DMS 273 (cell line): ENCODE measurements around the gene TPD52L3.

ENCODE experiments used
- DNase-seq: peaks from one replicate; lab custom pipeline; 2025; ENCODE audit not compliant: unreplicated experiment; lab: John Stamatoyannopoulos, UW

TPD52L3 gene

DNA sequence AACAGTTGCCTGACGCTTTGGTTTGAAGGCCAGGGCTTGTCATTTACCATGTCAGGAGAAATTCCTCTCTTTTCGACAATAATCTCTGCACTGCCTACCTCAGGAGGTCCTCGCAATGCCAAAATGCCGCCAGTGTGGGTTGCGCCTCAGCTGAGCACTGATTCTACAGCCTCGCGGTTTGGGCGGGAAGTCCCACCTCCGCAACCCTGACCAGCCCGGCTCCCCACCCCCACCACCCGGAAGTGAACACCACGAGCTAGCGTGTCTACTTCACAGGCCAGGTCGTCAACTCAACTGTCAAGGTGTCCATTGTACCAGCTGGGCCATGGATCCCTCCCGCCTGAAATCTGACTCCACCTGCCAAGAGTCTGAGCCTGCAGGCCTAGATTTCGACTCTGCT lies at the start of gene TPD52L3:
TPD52L3 (plus strand) TSS at position 273 of the 400 bp plus-strand sequence. CDS start 221 bp downstream, outside the sequence.
- DNase-seq: no peak

DNA sequence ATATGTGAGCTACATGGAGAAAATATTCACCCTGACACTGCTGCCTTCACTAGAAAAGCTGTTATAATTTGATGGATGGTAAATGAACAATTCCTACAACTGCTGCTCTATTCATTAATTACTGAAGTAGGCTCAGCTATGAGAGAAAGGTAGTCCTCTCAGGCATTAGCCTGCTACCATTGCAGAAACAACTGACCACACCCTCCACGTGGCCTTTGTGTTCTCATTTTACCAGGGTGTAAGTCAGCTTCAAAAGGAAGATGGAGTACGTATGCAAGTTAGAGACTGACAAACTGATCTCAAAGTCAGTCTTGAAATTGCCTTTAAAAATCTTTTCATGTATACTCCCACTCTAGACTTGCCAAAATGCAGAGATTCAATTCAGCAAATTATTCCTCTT lies 26.3 kb upstream of the TPD52L3 start:
- no peak for DNase-seq

GRCh38 chr9:6302417-6302816 lies 25.8 kb upstream of the TPD52L3 start:
- no peak for DNase-seq

DNA sequence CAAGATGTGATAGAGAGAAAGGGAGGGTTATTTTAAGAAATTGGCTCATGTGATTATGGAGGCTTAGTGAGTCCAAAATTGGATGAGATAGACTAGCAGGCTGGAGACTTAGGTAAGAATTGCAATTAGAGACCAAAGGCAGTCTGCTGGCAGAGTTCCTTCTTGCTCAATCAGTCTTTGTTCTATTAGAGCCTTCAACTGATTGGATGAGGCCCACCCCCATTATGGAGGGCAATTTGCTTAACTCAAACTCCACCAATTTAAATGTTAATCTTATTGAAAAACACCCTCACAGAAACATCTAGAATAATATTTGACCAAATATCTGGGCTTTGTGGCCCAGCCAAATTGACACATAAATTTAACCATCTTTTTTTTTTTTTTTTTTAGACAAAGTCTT lies 23.9 kb upstream of the TPD52L3 start:
- DNase-seq: no peak

- peak; percentile 66 for DNase-seq
Observed at GRCh38 chr9:6305954-6306563, 22.1 kb upstream of the TPD52L3 start.

DNA sequence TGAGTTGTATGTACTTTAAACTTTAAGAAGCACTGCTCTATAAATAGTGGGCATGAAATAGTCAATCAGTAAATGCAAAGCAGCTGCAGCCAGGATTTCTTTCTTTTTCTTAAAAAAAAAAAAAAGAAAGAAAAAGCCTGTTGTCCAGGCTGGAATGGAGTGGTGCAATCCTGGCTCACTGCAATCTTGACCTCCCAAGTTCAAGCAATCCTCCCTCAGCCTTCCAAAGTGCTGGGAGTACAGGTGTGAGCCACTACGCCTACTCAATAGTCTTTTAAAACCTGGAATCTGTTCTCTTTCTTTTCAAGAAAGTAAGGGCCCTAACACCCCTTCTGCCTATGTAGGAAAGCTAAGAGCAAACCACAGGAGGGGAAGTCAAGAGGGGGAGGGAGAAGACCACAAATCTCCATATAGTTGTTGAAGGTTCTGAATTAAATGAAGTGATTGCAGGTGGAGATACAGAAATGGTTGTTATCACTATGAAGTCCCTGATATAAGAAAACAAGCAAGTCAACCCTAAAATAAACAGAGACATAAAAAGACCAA lies 20.6 kb upstream of the TPD52L3 start:
- no peak for DNase-seq

DNA sequence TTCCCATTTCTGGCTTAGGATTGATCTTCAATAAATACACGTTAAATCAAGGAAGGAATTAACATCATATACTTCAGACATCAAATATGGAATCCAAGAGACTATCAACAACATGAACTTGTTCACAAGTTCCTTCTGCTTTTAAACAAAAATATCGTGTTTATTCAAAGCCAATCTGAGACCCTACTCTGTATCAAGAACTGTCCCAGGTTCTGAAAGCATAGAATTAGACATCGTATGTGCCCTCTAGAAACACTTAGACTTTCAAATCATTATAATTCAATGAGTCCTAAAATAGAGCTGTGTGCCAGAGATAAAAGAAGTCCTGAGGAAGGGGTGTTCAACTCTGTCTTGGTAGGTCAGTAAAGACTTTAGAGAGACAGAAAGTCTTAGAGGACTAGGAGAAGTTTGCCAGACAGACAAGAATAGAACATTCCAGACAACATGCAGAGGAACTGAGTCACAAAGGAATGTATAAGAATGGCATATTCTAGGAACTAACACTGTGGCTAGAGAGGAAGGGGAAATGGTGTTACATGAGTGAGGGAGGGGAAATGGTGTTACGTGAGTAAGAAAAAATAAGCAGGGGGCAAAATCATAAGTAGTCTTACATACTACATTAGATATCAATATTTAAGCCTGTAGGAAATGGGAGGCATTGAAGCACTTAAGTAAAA lies 2.9 kb downstream of the TPD52L3 start:
- DNase-seq: no peak

DNA sequence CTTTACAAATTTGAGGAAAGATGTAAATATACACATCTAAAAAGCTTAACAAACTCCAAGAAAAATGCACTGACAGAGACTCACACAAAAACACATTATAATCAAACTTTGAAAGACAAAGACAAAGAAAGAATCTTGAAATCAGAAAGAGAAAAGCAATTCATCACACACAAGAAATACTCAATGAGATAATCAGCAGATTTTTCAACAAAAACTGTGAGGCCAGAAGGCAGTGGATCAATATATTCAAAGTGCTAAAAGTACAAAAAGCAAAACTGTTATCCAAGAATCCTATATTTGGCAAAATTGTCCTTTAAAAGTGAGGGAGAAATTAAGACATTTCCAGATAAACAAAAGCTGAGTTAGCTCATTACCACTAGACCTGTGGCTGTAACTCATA lies 6.1 kb downstream of the TPD52L3 start:
- no peak for DNase-seq

- DNase-seq: no peak
Observed at GRCh38 chr9:6348766-6349165, 20.6 kb downstream of the TPD52L3 start.

GRCh38 chr9:6351737-6352136 lies 23.6 kb downstream of the TPD52L3 start:
- no peak for DNase-seq

DNA sequence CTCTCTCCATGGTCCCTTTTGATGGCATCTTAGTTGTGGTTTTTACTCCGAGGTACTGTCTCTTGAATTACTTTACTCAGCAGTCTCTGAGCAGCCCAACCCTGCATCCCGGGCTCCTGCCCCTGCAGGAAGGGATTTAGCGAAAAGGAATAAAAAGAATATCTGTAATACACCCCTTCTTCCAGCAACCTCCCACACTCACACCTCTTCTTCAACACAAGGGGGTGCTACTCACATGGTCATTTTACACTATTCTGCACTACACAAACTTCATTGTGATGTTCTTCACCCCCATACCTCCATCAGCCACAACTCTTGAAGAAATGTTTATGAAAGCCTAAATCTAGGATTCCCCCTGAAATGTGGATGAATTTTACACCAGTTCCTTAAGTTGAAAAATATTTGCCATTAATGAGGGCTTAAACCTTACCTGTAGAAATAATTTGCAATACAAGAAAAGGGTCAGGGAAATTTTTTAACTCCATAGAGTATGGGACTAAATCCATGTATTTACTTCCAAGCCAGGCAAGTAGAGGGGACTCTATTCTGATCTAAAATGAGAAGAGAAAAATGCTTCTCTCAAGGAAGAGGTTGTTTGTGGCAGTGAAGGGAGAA lies 26.0 kb downstream of the TPD52L3 start:
- peak; percentile 74 for DNase-seq

GRCh38 chr9:6355728-6356127 lies 27.6 kb downstream of the TPD52L3 start:
- no peak for DNase-seq

DNA sequence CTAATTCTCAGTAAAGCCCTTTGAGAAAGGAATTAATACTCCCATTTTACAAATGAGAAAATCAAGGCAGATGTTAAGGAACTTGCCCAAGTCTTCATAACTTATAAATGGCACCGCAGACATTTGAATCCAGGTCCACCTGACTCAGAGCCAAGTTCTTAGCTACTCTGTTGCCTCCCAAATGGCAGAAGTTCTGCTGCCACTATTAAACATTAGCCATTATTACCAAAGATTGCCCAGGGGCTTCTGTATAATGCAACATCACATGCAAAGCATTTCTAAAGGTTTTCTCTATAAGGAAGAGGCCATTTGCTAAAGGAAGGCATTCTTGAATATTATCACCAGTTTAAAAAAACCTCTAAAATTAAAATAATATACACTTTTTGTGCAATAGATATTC lies 28.3 kb downstream of the TPD52L3 start:
- no peak for DNase-seq

DNA sequence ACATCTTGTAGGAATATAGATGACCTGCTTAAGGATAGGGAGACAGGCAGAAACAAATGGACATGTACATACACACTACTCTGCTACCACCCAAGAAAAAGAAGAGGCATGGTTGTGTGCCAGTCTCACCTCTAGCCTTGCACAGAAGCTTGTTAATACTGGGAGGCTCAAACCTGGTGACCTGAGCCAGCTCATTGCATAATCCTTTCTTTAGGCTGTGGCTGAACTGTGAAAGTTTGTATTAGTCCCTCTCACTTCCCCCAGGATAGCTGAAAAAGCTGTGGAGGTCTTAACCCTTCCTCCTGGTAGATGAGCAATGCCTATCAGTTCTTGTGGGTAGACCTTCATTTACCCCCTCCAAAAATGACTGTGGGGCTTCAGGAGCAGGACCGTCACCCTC lies 28.7 kb downstream of the TPD52L3 start:
- no peak for DNase-seq

- no peak for DNase-seq
Observed at GRCh38 chr9:6367128-6367890, 39.1 kb downstream of the TPD52L3 start.

DNA sequence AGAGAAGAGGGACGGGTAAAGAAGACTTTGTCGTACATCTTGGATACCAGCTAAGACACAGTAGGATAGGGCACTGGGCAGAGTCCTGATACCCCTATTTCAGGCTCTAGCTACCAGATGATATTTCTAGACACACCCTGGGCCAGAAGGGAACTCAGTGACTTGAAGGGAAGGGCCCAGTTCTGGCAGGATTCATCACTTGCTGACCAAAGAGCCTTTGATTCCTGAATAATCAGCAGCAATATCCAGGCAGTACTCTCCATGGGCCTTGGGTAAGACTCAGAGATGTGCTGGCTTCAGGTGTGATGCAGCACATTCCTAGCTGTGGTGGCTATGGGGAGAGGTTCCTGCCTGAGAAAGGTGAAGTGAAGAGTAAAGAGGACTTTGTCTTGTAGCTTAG lies 40.7 kb downstream of the TPD52L3 start:
- no peak for DNase-seq
